ENCODE measurements around the gene TOB1.

Gene TOB1

DNA sequence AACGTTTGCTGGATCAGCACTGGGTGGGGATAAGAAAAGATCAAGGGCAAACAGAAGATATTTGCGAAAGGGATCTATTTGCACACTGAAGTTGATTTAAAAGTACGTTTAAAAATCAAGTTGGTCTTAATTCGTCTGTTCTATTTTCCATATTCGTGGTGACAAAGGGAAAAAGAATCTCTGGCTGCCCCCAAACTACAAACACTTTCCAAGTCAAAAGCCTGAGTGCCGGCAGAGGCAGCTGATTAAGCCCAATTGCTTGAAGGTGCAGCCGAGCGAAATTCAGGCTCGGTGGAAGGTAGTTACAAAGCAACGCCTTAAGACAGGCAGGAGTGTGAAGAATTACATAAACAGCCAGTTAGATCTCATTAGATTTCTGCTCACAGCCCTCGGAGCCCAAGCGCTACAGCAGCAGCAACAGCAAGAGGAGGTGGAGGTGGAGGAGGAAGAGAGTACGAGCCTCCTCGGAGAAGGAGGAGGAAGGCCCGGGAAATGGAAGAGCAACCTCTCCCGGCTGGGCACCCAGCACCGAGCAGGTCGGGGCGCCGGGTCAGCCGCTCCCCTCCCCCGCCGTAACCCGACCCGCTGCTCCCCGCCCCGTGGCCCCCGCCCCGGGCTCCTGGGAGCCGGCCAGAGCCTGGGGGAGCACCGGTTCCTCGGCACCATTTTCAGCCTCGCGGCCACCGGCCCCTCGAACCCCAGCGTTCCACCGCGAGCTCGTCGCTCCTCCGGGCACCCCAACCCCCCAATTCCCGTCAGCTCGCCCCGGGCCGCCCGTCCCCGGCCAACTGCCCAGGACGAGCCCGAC lies 890 bp downstream of the TOB1 start:
- DNase-seq (ENCODE audit: extremely low read depth, insufficient read length), result peak; percentile 66
- TF ChIP-seq, protein P1, sequence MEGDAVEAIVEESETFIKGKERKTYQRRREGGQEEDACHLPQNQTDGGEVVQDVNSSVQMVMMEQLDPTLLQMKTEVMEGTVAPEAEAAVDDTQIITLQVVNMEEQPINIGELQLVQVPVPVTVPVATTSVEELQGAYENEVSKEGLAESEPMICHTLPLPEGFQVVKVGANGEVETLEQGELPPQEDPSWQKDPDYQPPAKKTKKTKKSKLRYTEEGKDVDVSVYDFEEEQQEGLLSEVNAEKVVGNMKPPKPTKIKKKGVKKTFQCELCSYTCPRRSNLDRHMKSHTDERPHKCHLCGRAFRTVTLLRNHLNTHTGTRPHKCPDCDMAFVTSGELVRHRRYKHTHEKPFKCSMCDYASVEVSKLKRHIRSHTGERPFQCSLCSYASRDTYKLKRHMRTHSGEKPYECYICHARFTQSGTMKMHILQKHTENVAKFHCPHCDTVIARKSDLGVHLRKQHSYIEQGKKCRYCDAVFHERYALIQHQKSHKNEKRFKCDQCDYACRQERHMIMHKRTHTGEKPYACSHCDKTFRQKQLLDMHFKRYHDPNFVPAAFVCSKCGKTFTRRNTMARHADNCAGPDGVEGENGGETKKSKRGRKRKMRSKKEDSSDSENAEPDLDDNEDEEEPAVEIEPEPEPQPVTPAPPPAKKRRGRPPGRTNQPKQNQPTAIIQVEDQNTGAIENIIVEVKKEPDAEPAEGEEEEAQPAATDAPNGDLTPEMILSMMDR (IDR thresholded peaks at IDR 0.05; ENCODE audit: insufficient read depth, low read length, poor library complexity, severe bottlenecking), result no peak
- Histone ChIP-seq H3K36me3 (ENCODE audit: control insufficient read depth, insufficient read depth, low read length) (peaks cover 5% of the 10 kb centered on the region; the same call in 1 of the 2 replicates), H3K4me3 (replicated peaks; ENCODE audit: low read depth, low read length) (peak overlapping the region; percentile 84), H3K27me3 (replicated peaks; ENCODE audit: control insufficient read depth, insufficient read depth, low read length) (no peaks in the 10 kb centered on the region)

DNA sequence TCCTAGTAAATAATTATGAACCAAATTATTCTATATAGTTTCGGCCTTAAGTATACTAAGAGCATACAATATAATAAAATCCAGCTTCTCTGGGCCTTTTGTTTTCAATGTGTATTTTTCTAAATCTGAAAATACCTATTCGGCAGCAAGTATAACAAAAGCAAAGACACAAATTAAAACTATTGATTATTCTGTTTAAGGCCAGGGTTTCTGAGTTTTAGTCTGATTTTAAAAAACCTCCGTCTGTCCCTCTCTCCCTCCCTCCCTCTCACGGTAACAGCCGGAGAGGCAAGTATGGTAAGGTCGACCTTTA lies 1.5 kb downstream of the TOB1 start:
- Histone ChIP-seq H3K4me3 (replicated peaks; ENCODE audit: low read depth, low read length) (peak overlapping the region; percentile 84), H3K27me3 (replicated peaks; ENCODE audit: control insufficient read depth, insufficient read depth, low read length) (no peaks in the 10 kb centered on the region), H3K36me3 (ENCODE audit: control insufficient read depth, insufficient read depth, low read length) (peaks cover 5% of the 10 kb centered on the region; the same call in 1 of the 2 replicates)
- DNase-seq (ENCODE audit: extremely low read depth, insufficient read length), result no peak
- TF ChIP-seq, protein P1 (IDR thresholded peaks at IDR 0.05; ENCODE audit: insufficient read depth, low read length, poor library complexity, severe bottlenecking), result no peak

DNA sequence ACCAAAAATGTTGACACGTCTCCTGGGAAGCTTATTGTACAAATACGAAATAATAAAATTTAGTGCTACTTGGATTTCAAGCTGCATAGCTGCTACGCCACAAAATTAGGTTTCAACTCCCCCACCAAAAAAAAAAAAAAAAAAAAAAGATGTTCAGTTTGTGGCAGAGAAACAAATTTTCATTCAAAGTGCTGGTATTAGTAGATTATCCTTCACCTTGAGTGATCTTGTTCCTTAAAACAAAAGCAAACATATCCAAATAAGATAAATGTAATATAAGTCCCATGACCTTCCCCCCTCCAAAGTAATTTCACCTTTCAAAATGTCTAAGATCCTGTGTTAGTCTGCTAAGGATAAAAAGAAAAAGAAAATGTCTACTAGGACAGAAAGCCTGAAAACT lies 2.2 kb downstream of the TOB1 start:
- peak overlapping the region; percentile 84; the same call in 1 of the 2 replicates for H3K4me3 ChIP-seq (replicated peaks; ENCODE audit: low read depth, low read length)
- TF ChIP-seq, protein P1 (IDR thresholded peaks at IDR 0.05; ENCODE audit: insufficient read depth, low read length, poor library complexity, severe bottlenecking), result no peak
- no peaks in the 10 kb centered on the region for H3K27me3 ChIP-seq (replicated peaks; ENCODE audit: control insufficient read depth, insufficient read depth, low read length)
- peaks cover 5% of the 10 kb centered on the region; the same call in 1 of the 2 replicates for H3K36me3 ChIP-seq (ENCODE audit: control insufficient read depth, insufficient read depth, low read length)
- no peak for DNase-seq (ENCODE audit: extremely low read depth, insufficient read length)

DNA sequence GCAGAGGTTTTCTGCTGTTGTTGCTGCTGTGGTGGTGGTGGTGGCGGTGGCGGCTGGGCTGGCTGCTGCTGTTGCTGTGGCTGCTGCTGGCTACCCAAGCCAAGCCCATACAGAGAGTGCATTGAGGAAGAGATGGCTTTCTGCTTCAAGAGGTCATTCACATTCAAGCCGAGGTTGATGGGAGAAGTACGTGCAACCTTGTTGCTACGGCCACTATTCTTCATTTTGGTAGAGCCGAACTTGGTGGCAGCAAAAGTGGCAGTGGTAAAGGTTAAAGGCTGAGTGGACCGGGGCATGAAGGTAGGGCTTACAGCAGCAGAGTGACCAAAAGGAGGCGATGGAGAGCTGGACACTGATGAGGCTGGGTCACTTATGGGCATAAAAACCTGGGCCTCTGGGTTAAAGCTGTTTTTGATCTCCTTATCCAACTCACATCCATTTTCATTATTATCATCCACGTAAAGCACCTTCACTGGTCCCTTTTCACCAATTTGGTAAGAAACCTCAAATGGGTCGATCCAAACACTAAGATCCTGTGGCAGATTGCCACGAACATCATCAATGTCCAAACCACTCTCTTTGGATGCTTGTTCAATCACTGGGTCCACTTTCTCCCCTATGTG lies 2.8 kb downstream of the TOB1 start:
- H3K4me3 ChIP-seq (replicated peaks; ENCODE audit: low read depth, low read length), result no peak overlapping the region
- peaks cover 5% of the 10 kb centered on the region; the same call in 1 of the 2 replicates for H3K36me3 ChIP-seq (ENCODE audit: control insufficient read depth, insufficient read depth, low read length)
- TF ChIP-seq, protein P1 (IDR thresholded peaks at IDR 0.05; ENCODE audit: insufficient read depth, low read length, poor library complexity, severe bottlenecking), result peak; percentile 56
- no peaks in the 10 kb centered on the region for H3K27me3 ChIP-seq (replicated peaks; ENCODE audit: control insufficient read depth, insufficient read depth, low read length)
- no peak for DNase-seq (ENCODE audit: extremely low read depth, insufficient read length)

DNA sequence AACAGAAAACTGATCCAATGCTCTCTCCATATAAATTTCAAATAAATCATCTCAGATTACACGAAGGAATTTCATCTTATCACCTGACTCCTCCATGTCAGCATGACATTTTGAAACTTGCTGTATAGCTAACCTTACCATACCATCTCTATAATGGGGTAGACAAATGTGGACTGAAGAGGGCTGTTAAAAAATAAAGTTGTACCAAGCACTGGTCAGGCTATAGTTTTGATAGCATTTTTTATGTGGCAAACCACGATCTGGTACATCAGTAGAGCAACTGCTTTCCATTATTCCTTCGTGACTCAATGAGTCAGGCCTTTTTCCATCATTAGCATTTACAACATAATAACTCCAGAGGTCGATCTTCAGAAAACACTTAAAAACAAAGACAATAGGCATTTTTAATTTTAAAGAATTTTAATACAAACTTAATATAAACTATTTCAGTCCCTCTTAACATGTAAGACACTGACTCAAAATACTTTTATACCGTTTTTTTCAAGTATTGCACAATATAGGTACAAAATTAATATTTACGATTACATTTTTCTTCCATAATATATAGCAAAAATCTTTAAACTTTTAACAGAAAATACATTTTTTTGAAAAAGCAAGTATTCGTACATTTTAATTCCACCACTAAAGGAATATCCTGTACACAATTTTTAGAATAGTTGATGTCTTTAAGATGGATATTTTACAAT lies 4.2 kb downstream of the TOB1 start:
- Histone ChIP-seq H3K36me3 (ENCODE audit: control insufficient read depth, insufficient read depth, low read length) (peaks cover 5% of the 10 kb centered on the region; the same call in 1 of the 2 replicates), H3K27me3 (replicated peaks; ENCODE audit: control insufficient read depth, insufficient read depth, low read length) (no peaks in the 10 kb centered on the region), H3K4me3 (replicated peaks; ENCODE audit: low read depth, low read length) (no peak overlapping the region)
- DNase-seq (ENCODE audit: extremely low read depth, insufficient read length), result no peak
- TF ChIP-seq, protein P1 (IDR thresholded peaks at IDR 0.05; ENCODE audit: insufficient read depth, low read length, poor library complexity, severe bottlenecking), result no peak
